Gastroesophageal sphincter (tissue), 4 donors: ENCODE results near the gene TNFAIP6. TPM values are rescaled to one million over a fixed set of nuclear protein-coding genes. Genes with fewer than 3 reads are reported as not detected.

Experiments used
- ATAC-seq: fragments of 150-250 bp; one replicate; pipeline ENCODE4 v1.9.1; 2016; ENCODE audit warnings: mild to moderate bottlenecking, moderate library complexity
- H3K27ac ChIP-seq, 4 donors: fragments of 200-600 bp; sonication (generic) in 3 of 4; 1 replicate in 3 of 4; 2 replicates in 1 of 4; pipeline ENCODE4 v1.5.1; 2016 to 2019
- H3K27me3 ChIP-seq: fragments of 200-600 bp; sonication (generic); one replicate; pipeline ENCODE4 v1.5.1; 2019
- H3K36me3 ChIP-seq, 2 donors: fragments of 200-600 bp; sonication (generic); one replicate each; pipeline ENCODE4 v1.5.1; 2019; ENCODE audit warnings: control low read depth in 1 of 2
- H3K4me1 ChIP-seq, 3 donors: fragments of 200-600 bp; sonication (generic); 1 replicate in 2 of 3; 2 replicates in 1 of 3; pipeline ENCODE4 v1.5.1; 2016 to 2019; ENCODE audit warnings: control low read depth in 2 of 3
- H3K4me3 ChIP-seq, 2 donors: fragments of 200-600 bp; sonication (generic); one replicate each; pipeline ENCODE4 v1.5.1; 2019; ENCODE audit warnings: mild to moderate bottlenecking in 1 of 2, moderate library complexity in 1 of 2
- H3K9me3 ChIP-seq, 3 donors: fragments of 200-600 bp; sonication (generic); one replicate each; pipeline ENCODE4 v1.5.1; 2017 to 2019; ENCODE audit warnings: control low read depth in 2 of 3
- CTCF ChIP-seq, 4 experiments: fragments of 200-600 bp in 2 of 4; fragments of 450-650 bp in 2 of 4; sonication (generic) in 1 of 4; IDR thresholded peaks; one replicate each; pipeline ENCODE4 v1.5.1; 2017 to 2019; ENCODE audit warnings: antibody characterized with exemption in 4 of 4, mild to moderate bottlenecking in 2 of 4, moderate library complexity in 2 of 4
- EP300 ChIP-seq: sonication (generic); formaldehyde crosslinking; IDR thresholded peaks from one replicate; pipeline ENCODE4 v1.6.1; 2017; ENCODE audit warnings: antibody characterized with exemption, mild to moderate bottlenecking
- POLR2A ChIP-seq, 2 donors: fragments of 450-650 bp; IDR thresholded peaks; one replicate each; pipeline ENCODE4 v1.6.1; 2017; ENCODE audit warnings: antibody characterized with exemption in 2 of 2, mild to moderate bottlenecking in 2 of 2, moderate library complexity in 1 of 2
- POLR2AphosphoS5 ChIP-seq: sonication (generic); formaldehyde crosslinking; IDR thresholded peaks from one replicate; pipeline ENCODE4 v1.6.1; 2017; ENCODE audit warnings: antibody characterized with exemption
- WGBS, 2 donors: methylation state at CpG; one replicate each; pipeline ENCODE4 v1.1.5; 2018; ENCODE audit warnings: low coverage in 1 of 2; 5-methylcytosine and 5-hydroxymethylcytosine counted together
- total RNA-seq, 4 donors: library from RNA; depleted of rRNA; stranded (reverse); fragments of >200 nt; gene quantifications; one replicate each; pipeline ENCODE4 v1.1.0, GENCODE V29; 2016

The TNFAIP6 gene
- total RNA-seq, 4 donors from 2014 or later, result 1.1 to 12.5 (median 5.5) TPM

DNA sequence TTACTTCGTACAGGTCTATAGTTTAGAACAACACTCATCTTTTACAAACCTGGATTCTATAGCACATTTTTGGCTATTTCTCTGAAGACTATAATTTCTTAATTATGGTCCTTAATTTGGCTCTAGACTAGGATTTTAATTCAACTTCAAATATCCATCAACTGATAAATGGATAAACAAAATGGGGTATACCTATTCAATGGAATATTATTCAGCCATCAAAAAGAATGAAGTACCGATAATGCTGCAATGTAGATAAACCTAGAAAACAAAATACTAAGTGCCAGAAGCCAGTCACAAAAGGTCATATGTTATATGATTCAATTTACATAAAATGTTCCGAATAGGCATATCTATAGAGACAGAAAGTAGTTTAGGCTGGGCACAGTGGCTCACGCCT is 37.1 kb downstream of the TNFAIP6 start:
- TF ChIP-seq EP300 (no peak), POLR2AphosphoS5 (no peak), POLR2A (IDR thresholded peaks at IDR 0.05) (no peak), CTCF (IDR thresholded peaks at IDR 0.05) (no peak)
- ATAC-seq, result no peak
- H3K27me3 ChIP-seq, result no peaks in the 10 kb centered on the region
- 71 to 92% methylated on average over 4 of the region's 4 CpGs for WGBS, 2 donors
- no peak overlapping the region for H3K4me3 ChIP-seq
- H3K9me3 ChIP-seq, result no peaks in the 10 kb centered on the region
- H3K4me1 ChIP-seq, result no peaks in the 10 kb centered on the region
- no peaks in the 10 kb centered on the region for H3K36me3 ChIP-seq
- H3K27ac ChIP-seq, result no peak overlapping the region

DNA sequence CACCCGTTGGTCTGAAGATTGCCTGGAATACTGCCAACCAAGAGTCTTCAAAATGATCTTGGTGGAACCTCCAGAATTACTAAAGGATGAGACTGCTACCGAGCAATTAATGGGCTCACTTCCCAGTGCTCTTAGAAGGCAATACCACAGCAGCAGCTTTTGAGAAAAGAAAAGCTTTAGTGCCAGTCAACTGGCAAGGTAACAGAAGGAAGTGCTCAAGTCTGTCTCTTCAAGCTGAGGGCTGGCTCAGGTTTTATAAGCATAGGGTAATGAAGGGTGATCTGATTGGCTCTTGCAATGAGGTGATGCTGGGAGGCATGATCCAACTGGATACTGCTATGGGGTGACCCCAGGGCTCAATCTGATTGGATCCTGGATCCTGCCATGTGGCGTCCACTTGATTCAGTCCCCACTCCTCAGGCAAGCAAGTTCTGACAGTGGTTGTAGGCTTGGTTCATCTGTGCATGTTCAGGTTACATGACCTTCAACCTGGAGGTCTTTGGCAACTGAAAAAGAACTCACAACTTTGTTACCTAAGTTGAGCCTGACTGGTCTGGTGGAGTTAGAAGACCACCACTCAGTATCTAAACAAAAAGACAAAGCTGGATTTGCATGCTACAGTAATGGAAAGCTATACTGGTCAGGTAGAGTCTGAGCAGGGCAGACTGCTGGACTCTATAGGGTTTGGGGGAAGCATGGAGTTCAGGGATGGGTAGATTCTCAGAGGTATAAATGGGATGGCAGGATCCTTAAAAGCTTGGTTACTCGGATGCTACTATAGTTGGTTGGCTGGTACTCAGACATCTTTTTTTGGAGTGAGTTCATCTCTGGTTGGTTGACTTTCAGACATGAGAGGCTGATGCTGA is 38.4 kb downstream of the TNFAIP6 start:
- ATAC-seq, result no peak
- no peaks in the 10 kb centered on the region for H3K36me3 ChIP-seq
- H3K4me3 ChIP-seq, result no peak overlapping the region
- TF ChIP-seq CTCF (IDR thresholded peaks at IDR 0.05), result no peak
- no peak for TF ChIP-seq POLR2AphosphoS5
- no peak for TF ChIP-seq POLR2A (IDR thresholded peaks at IDR 0.05)
- no peak for TF ChIP-seq EP300
- H3K9me3 ChIP-seq, result no peaks in the 10 kb centered on the region
- H3K27ac ChIP-seq, result no peak overlapping the region
- no peaks in the 10 kb centered on the region for H3K4me1 ChIP-seq
- no peaks in the 10 kb centered on the region for H3K27me3 ChIP-seq
- WGBS, 2 donors, result 89 to 94% methylated on average over 4 of the region's 4 CpGs

DNA sequence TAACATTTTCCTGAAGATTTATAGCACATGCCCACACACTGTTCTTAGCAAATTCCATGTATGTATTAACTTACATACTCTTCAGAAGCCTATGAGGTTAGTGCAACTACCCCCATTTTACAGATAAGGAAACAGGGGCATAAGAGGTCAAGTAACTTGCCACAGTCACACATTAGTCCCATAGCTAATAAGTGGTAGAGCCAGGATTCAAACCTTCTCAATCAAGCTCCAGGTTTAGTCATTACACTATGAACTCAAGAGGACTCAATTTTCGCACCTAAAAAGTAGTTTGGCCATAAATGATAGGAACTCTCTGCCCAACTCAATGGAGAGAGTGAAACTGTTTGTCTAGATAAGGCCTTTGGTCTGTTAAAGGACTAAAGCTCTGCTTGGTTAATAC is 42.6 kb downstream of the TNFAIP6 start:
- 100% methylated on average over 1 of the region's 1 CpG for WGBS, 2 donors
- no peak for TF ChIP-seq CTCF (IDR thresholded peaks at IDR 0.05)
- TF ChIP-seq EP300, result no peak
- no peak for TF ChIP-seq POLR2A (IDR thresholded peaks at IDR 0.05)
- TF ChIP-seq POLR2AphosphoS5, result no peak
- no peaks in the 10 kb centered on the region for H3K9me3 ChIP-seq
- no peak overlapping the region for H3K4me3 ChIP-seq
- no peaks in the 10 kb centered on the region for H3K27me3 ChIP-seq
- no peak overlapping the region for H3K27ac ChIP-seq
- H3K4me1 ChIP-seq, result no peaks in the 10 kb centered on the region
- no peaks in the 10 kb centered on the region for H3K36me3 ChIP-seq
- no peak for ATAC-seq

- Histone ChIP-seq H3K27ac (no peak overlapping the region), H3K9me3 (no peaks in the 10 kb centered on the region), H3K4me1 (no peaks in the 10 kb centered on the region), H3K36me3 (no peaks in the 10 kb centered on the region), H3K27me3 (no peaks in the 10 kb centered on the region), H3K4me3 (no peak overlapping the region)
- no peak for TF ChIP-seq POLR2A (IDR thresholded peaks at IDR 0.05)
- no peak for TF ChIP-seq POLR2AphosphoS5
- TF ChIP-seq CTCF (IDR thresholded peaks at IDR 0.05), result no peak
- no peak for TF ChIP-seq EP300
- no peak for ATAC-seq
- 89% methylated on average over 3 to 5 of the region's 5 CpGs for WGBS, 2 donors
Measured at GRCh38 chr2:151401149-151401548, 43.8 kb downstream of the TNFAIP6 start.

DNA sequence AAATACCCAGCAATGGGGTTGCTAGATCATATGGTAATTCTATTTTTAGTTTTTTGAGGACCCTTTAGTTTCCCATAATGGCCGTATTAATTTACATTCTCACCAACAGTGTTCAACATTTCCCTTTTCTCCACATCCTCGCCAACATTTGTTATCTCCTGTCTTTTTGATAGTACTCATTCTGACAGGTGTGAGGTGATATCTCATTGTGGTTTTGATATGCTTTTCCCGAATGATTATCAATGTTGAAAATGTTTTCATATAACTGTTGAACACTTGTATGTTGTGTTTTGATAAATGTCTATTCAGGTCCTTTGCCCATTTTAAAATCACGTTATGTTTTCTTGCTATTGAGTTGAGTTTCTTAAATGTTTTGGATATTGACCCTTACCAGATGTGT is 46.5 kb downstream of the TNFAIP6 start:
- Histone ChIP-seq H3K27ac (no peak overlapping the region), H3K36me3 (no peaks in the 10 kb centered on the region), H3K4me3 (no peak overlapping the region), H3K4me1 (no peaks in the 10 kb centered on the region), H3K27me3 (no peaks in the 10 kb centered on the region), H3K9me3 (no peaks in the 10 kb centered on the region)
- ATAC-seq, result no peak
- TF ChIP-seq POLR2AphosphoS5, result no peak
- TF ChIP-seq CTCF (IDR thresholded peaks at IDR 0.05), result no peak
- TF ChIP-seq POLR2A (IDR thresholded peaks at IDR 0.05), result no peak
- TF ChIP-seq EP300, result no peak
- WGBS, 2 donors, result 49 to 74% methylated on average over 4 of the region's 4 CpGs
